PC-9 (cell line): ENCODE results near the gene ATXN1. TPM values are rescaled to one million over a fixed set of nuclear protein-coding genes. Genes with fewer than 3 reads are reported as not detected.

Source experiments
- BruUV-seq: library from RNA; stranded (reverse); fragments of 400-500 nt; replicated peaks from 2 replicates; lab custom pipeline; 2021; lab: Mats Ljungman, UMichigan
- CTCF ChIA-PET: fragments of 300-600 bp; sonication (Branson Sonifier 250); formaldehyde crosslinking; loops from one replicate; lab custom pipeline; 2022; ENCODE audit warnings: antibody characterized with exemption; lab: Charles Lee
- POLR2A ChIA-PET: fragments of 300-600 bp; sonication (Branson Sonifier 250); formaldehyde crosslinking; loops from one replicate; lab custom pipeline; 2022; ENCODE audit warnings: antibody characterized with exemption; ENCODE audit not compliant: unreplicated experiment; lab: Charles Lee
- DNase-seq, 2 experiments: peaks; one replicate each; pipeline versions ENCODE4 v3.0.0 to v3.0.0-alpha.2; 2015 to 2022; ENCODE audit warnings: mixed read lengths in 1 of 2
- H2AFZ ChIP-seq: fragments of 200-600 bp; sonication (generic); 2 replicates; pipeline ENCODE4 v1.8.1; 2017; ENCODE audit warnings: antibody characterized with exemption
- H3F3A ChIP-seq: fragments of 200-600 bp; sonication (generic); 2 replicates; pipeline ENCODE4 v1.8.1; 2017; ENCODE audit warnings: antibody characterized with exemption, mild to moderate bottlenecking, low read depth; ENCODE audit not compliant: insufficient read depth
- H3K27ac ChIP-seq: fragments of 200-600 bp; sonication (generic); 2 replicates; pipeline ENCODE4 v1.6.1; 2016; ENCODE audit warnings: mixed run types
- H3K27me3 ChIP-seq: fragments of 200-600 bp; sonication (generic); 2 replicates; pipeline ENCODE4 v1.6.1; 2016; ENCODE audit warnings: low read depth, mixed run types; ENCODE audit not compliant: insufficient read depth
- H3K36me3 ChIP-seq: fragments of 200-600 bp; sonication (generic); 2 replicates; pipeline ENCODE4 v1.6.1; 2016; ENCODE audit warnings: low read depth, mixed run types
- H3K4me1 ChIP-seq: fragments of 200-600 bp; sonication (generic); replicated peaks from 2 replicates; pipeline ENCODE4 v1.6.1; 2016; ENCODE audit warnings: mixed run types; ENCODE audit not compliant: insufficient read depth
- H3K4me2 ChIP-seq: fragments of 200-600 bp; sonication (generic); 2 replicates; pipeline ENCODE4 v1.6.1; 2017; ENCODE audit warnings: mixed run types
- H3K4me3 ChIP-seq: fragments of 200-600 bp; sonication (generic); 2 replicates; pipeline ENCODE4 v1.6.1; 2016; ENCODE audit warnings: mixed run types
- H3K79me2 ChIP-seq: fragments of 200-600 bp; sonication (generic); 2 replicates; pipeline ENCODE4 v1.6.1; 2017; ENCODE audit warnings: low read depth, mixed run types
- H3K9me2 ChIP-seq: fragments of 200-600 bp; sonication (generic); 2 replicates; pipeline ENCODE4 v1.8.1; 2017; ENCODE audit warnings: mild to moderate bottlenecking; ENCODE audit not compliant: insufficient read depth
- H3K9me3 ChIP-seq: fragments of 200-600 bp; sonication (generic); 2 replicates; pipeline ENCODE4 v1.8.1; 2016; ENCODE audit warnings: low read depth; ENCODE audit not compliant: insufficient read depth
- H4K20me1 ChIP-seq: fragments of 200-600 bp; sonication (generic); 2 replicates; pipeline ENCODE4 v1.8.1; 2017; ENCODE audit not compliant: insufficient read depth
- EZH2 ChIP-seq: fragments of 200-600 bp; sonication (generic); IDR thresholded peaks from 2 replicates; pipeline ENCODE4 v1.8.0; 2017; ENCODE audit warnings: antibody characterized with exemption, low read depth
- intact Hi-C: fragments of 100-400 bp; cut with micrococcal nuclease; formaldehyde crosslinking; loops from one replicate; pipeline ENCODE4 v1.10.0; 2022; ENCODE audit not compliant: unreplicated experiment
- total RNA-seq: library from RNA; stranded (reverse); gene quantifications from 2 replicates; pipeline ENCODE4 v1.2.3, GENCODE V29; 2021
- TF ChIP-seq, protein P1 (sequence below): fragments of 200-600 bp; sonication (generic); conservative IDR thresholded peaks from 2 replicates; pipeline ENCODE4 v1.6.1; 2017; ENCODE audit warnings: mixed run types, antibody characterized with exemption, mild to moderate bottlenecking, moderate library complexity

The ATXN1 gene
- total RNA-seq, 1 experiment from 2014 or later, result 42.7 TPM

DNA sequence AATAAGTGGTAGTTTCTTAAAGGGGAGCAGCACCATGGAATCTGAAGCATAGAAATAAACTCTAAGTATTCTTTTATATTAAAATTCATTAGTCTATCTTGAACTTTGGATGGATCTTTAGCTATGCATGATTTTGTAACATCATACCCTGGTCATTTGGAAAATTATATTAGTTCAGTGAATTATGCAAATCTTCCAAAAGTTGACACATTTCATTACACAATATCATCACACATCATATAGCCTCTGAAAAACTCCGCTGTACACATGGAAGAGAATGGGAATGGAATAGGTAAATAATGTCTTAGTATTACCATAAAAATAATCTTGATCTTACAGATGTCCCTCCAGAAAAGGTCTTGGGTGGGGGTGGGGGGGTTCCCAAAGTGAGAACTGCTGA is 96.1 kb downstream of the ATXN1 start:
- H3K79me2 ChIP-seq, result no peaks in the 10 kb centered on the region
- H3F3A ChIP-seq, result peaks cover 7% of the 10 kb centered on the region; the same call in 1 of the 2 replicates
- 0 out of 2 replicates have a peak, but pooled peaks cover 4% of the 10 kb centered on the region for H3K36me3 ChIP-seq
- H3K4me2 ChIP-seq, result no peak overlapping the region
- H3K27ac ChIP-seq, result no peak overlapping the region
- H2AFZ ChIP-seq, result no peak overlapping the region
- intact Hi-C loops, result no loop called here
- TF ChIP-seq, protein P1, sequence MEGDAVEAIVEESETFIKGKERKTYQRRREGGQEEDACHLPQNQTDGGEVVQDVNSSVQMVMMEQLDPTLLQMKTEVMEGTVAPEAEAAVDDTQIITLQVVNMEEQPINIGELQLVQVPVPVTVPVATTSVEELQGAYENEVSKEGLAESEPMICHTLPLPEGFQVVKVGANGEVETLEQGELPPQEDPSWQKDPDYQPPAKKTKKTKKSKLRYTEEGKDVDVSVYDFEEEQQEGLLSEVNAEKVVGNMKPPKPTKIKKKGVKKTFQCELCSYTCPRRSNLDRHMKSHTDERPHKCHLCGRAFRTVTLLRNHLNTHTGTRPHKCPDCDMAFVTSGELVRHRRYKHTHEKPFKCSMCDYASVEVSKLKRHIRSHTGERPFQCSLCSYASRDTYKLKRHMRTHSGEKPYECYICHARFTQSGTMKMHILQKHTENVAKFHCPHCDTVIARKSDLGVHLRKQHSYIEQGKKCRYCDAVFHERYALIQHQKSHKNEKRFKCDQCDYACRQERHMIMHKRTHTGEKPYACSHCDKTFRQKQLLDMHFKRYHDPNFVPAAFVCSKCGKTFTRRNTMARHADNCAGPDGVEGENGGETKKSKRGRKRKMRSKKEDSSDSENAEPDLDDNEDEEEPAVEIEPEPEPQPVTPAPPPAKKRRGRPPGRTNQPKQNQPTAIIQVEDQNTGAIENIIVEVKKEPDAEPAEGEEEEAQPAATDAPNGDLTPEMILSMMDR, result no peak
- no peaks in the 10 kb centered on the region for H3K9me2 ChIP-seq
- H3K4me1 ChIP-seq, result peaks cover 21% of the 10 kb centered on the region
- CTCF ChIA-PET, result no interaction called here
- H3K27me3 ChIP-seq, result no peaks in the 10 kb centered on the region
- H3K4me3 ChIP-seq, result no peak overlapping the region
- peaks cover 7% of the 10 kb centered on the region; the same call in 1 of the 2 replicates for H3K9me3 ChIP-seq
- no TSS peak for BruUV-seq
- DNase-seq, result no peak
- H4K20me1 ChIP-seq, result no peaks in the 10 kb centered on the region
- POLR2A ChIA-PET, result no interaction called here

DNA sequence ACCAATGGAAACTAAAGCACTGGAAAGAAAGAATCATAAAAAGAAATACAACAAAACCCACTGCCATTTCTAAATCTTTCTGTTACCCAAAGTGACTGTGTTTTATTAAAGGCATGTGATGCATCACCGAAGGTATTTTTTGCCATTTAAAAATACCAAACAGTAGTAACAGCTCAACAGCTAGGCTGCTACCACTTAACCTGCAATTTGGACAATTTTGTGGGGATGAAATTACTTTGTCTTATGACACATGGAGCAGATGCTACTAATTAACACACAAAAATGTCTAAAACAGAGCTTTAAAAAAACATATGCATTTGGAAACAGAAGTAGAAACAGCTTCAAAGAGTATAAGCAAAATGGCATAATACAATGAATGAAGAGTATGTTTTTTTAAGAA is 97.4 kb downstream of the ATXN1 start:
- no peak overlapping the region for H3K27ac ChIP-seq
- TF ChIP-seq, protein P1, result no peak
- TF ChIP-seq EZH2, result no peak
- 0 out of 2 replicates have a peak, but pooled peaks cover 4% of the 10 kb centered on the region for H3K36me3 ChIP-seq
- H3F3A ChIP-seq, result no peaks in the 10 kb centered on the region
- ChIA-PET POLR2A (no interaction called here), CTCF (no interaction called here)
- BruUV-seq, result no TSS peak
- H3K4me1 ChIP-seq, result peaks cover 8% of the 10 kb centered on the region
- no peak overlapping the region for H2AFZ ChIP-seq
- DNase-seq, result no peak
- H3K4me2 ChIP-seq, result no peak overlapping the region
- no peaks in the 10 kb centered on the region for H3K27me3 ChIP-seq
- intact Hi-C loops, result no loop called here
- no peak overlapping the region for H3K4me3 ChIP-seq
- peaks cover 7% of the 10 kb centered on the region; the same call in 1 of the 2 replicates for H3K9me3 ChIP-seq
- H3K9me2 ChIP-seq, result no peaks in the 10 kb centered on the region
- H3K79me2 ChIP-seq, result no peaks in the 10 kb centered on the region
- H4K20me1 ChIP-seq, result no peaks in the 10 kb centered on the region

DNA sequence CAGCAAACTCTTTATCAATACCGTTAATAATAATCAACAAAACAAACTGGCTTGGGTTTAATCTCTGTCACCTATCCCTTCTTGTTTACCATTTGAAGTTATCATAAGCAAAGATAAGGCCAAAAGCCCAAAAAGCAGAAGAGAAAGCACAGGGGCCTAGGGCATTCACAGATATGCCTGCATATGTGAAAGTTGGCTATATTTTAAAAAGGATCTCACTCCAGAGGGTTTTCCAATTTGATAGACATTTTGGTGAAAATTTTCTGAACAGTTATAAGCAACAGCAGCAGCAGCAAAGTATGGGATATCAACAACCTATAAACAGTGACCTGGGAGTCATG is 101.1 kb downstream of the ATXN1 start:
- Histone ChIP-seq H3K27ac (no peak overlapping the region), H2AFZ (no peak overlapping the region), H3K4me3 (no peak overlapping the region), H3K36me3 (peaks cover 6% of the 10 kb centered on the region; the same call in 1 of the 2 replicates), H3K9me2 (no peaks in the 10 kb centered on the region), H3K79me2 (no peaks in the 10 kb centered on the region), H3K4me1 (no peaks in the 10 kb centered on the region), H3K4me2 (no peak overlapping the region), H4K20me1 (no peaks in the 10 kb centered on the region), H3F3A (no peaks in the 10 kb centered on the region), H3K9me3 (peaks cover 7% of the 10 kb centered on the region; the same call in 1 of the 2 replicates), H3K27me3 (no peaks in the 10 kb centered on the region)
- ChIA-PET POLR2A (no interaction called here), CTCF (no interaction called here)
- intact Hi-C loops, result no loop called here
- no TSS peak for BruUV-seq
- DNase-seq, result no peak
- TF ChIP-seq, protein P1, result no peak
- TF ChIP-seq EZH2, result no peak
